HG03558 (cell line): ENCODE measurements around the gene PRKCA.
A peak's percentile ranks its signal among the peaks of the same experiment; 100 is the strongest.
"Not testable (repeated sequence)": the region's sequence is repeated elsewhere in the genome, so short reads cannot be mapped to it uniquely, and the experiment has no call there.

Experiments used
- ATAC-seq: cut with Tn5 transposase; IDR thresholded peaks from one replicate; pipeline ENCODE4 v1.9.1; 2021; ENCODE audit warnings: moderate number of reproducible peaks; ENCODE audit not compliant: unreplicated experiment; ENCODE audit errors: extremely low read depth

PRKCA gene

DNA sequence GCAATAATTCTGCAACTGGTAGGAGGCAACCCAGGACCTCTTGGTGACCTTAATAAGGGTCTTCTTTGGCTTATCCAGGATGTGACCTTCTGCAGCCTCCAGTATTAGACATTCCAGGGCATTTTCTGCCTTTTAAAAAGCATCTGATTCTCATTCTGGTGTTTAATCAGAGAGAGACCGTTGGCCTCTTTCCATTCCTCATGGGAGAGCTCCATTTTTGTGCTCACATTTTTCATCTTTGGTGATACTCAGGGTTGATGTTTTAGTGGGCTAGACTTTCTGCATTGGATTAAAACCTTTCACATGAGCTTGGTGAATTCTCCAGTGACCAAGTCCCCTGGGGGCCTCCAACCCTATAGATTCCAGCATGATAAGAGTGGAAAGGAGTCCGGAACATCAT, 382.3 kb downstream of the PRKCA start:
- ATAC-seq: no peak

DNA sequence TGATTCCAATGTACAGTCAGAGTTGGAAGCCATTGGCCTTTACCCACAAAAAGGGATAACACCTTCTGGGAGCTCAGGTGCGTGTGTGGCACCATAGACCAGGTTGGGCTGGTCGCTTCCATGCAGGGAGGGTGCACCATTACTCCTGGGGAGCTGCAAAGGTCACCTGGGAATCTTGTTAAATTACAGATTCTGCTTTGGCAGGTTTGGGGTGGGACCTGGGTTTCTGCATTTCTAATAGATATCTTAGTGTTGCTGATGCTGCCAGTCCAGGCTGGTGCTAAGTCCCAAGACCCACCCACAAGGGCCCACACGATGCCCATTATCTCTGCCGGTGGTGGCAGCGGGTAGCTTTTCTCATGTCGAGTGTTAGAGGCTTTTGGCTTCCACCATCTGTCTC, 384.2 kb downstream of the PRKCA start:
- no peak for ATAC-seq

DNA sequence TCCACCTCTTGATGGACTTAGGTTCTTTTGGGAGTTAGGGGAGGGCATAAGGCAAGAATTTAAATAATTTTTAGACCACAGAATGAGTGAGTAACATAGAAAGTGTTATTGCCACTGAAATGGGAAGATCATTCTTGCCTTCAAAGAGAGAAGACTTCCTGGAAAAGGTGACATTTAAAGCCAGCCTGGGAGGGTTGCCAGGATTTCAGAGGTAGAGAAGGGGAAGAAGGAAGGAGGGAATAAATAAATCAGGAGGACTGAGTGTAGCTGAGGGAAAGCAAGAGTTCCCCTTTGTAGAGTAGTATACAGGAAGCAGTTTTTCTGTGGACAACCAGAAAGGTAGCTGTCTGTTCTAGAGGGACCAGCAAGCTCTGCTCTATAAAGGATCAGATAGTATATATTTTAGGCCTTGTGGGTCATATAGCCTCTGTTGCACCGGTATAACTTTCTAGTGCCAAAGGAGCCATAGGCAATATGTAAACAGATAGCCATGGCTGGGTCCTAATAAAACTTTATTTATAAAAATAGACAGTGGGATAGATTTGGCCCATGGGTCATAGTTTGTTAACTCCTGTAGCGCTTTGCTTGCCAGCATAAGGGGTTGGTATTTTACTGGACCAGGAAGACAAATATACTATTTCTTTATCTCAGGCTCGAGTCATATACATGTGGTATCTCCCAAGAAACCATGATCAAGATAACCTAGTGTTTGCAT, 385.3 kb downstream of the PRKCA start:
- ATAC-seq: no peak

DNA sequence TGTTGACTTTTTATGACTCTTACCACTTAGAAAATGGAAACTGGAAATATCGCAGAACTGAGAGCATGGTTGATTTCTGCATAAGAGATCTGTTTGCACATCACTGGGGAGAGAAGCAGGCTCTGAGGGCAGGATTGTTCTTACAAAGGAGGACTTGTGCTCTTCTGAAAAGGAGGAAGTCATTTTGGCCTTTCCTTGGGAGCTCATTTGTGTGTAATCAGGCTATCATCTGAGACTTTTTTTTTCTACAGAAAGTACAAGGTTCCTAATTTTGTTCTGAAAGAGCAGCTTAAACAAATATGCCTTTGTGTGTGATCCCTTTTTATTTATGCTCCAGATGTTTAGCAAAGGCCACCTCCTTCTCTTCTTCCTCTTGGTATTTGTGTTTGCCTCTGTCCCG, 386.8 kb downstream of the PRKCA start:
- ATAC-seq: no peak

DNA sequence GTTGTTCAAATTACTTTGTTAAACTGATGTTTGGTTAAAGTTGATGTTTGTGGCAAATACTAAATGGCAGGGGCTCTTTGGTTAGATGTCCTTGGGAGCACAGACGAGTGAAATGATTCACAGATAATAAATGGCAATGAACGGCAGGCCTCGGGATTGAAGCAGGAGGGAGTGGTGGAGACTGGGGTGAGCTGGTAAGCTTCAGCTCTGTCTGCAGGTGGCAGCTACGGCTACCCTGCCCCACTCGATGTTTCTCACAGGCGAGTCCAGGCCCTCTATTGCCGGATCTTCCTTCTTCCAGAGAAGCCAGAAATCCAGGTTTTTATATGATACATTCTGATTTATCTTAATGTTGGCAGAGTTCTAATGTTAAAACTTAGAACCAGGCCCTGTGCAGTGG, 387.8 kb downstream of the PRKCA start:
- no peak for ATAC-seq

DNA sequence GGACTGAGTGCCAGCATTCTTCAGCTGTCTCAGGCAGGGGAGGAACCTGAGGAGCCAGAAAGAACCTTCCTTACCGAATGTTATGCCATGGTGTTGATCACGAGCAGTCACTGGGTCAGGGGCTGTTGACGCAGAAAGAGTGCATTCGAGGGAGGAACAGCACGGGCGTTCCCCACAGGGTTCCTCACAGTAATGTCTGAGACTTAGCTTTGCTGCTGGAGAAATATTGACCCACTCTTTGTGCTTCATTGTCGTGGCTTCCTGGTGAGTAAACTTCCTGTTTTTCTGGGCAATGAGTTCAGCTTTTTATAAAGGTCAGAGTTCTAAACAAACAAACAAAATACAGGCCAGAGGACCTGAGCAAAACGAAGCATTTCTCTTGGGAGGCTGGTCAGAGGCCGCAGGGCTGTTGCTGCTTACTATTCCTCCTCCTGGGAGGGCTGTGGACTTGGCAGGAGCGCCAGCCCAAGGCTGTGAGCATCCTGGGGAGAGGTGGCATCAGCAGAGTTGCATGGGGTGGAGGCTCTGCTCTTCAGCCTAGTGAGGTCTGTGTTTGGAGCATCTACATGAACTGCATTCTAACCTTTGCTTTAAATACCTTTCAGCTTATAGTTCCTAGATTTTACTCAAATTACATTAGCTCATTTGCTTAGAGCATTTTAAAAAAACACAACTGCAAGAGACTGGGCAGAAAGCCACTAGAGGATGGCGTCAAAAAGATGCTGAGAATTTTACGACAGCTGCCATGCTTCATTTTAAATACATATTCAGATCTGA, 389.4 kb downstream of the PRKCA start:
- ATAC-seq: no peak

DNA sequence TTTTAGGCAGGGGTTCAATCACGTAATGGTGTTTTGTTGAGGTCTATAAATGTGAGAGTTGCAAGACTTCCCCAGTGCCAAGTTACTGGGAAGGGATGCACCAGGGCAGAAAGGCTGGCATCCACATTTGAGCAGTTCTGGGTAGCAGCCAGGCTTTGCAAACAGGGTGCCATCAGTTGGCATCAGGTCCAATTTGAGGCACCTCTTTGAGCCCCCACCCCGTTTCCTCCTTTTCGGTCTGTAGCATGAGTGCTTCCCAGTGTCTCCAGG, 389.9 kb downstream of the PRKCA start:
- no peak for ATAC-seq

DNA sequence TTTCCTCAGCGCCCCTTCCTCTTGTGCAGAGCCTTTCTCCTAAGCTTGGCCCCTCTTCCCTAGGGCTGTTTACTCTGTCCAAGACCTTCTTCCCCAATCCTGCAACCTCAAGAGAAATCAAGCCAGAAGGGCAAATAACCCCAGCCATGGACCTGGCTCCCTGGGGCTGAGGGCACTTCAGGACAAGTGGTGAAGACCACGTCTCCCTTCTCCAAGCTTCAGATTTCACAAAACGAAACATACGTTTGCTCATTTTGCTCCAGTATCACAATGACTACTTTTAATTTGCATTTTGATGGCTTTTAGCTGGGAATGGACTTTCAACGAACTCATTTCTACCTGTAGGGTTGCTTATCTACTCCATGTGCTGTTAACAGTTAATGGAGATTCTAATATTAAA, 392.7 kb downstream of the PRKCA start:
- ATAC-seq: no peak

DNA sequence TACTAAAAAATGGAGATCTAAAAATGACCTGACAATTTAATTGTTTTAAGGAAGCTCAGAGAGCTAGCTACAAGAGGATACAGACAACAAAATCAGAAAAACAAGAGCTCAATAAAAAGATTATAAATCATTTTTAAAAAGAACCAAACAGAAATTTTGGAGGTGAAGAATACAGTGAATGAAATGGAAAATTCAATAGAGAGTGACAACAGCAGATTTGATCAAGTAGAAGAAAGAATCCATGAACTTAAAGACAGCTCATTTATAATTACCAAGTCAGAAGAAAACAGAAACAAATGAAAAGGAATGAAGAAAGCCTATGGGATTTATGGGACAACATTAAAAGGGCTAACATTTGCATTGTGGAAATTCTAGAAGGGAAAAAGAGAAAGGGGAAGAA, 395.9 kb downstream of the PRKCA start:
- ATAC-seq: no peak

DNA sequence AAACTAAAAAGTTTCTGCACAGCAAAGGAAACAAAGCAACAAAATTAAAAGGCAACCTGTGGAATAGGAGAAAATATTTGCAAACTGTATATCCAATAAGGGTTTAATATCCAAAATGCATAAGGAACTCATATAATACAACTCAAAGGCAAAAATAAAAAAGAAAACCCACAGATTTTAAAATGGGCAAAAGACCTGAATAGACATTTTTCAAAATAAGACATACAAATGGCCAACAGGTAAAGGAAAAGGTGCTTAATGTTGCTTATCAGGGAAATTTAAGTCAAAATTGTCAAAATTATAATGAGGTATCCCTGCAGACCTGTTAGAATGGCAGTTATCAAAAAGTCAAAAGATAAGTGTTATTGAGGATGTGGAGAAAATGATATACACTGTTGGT, 399.0 kb downstream of the PRKCA start:
- ATAC-seq: no peak

DNA sequence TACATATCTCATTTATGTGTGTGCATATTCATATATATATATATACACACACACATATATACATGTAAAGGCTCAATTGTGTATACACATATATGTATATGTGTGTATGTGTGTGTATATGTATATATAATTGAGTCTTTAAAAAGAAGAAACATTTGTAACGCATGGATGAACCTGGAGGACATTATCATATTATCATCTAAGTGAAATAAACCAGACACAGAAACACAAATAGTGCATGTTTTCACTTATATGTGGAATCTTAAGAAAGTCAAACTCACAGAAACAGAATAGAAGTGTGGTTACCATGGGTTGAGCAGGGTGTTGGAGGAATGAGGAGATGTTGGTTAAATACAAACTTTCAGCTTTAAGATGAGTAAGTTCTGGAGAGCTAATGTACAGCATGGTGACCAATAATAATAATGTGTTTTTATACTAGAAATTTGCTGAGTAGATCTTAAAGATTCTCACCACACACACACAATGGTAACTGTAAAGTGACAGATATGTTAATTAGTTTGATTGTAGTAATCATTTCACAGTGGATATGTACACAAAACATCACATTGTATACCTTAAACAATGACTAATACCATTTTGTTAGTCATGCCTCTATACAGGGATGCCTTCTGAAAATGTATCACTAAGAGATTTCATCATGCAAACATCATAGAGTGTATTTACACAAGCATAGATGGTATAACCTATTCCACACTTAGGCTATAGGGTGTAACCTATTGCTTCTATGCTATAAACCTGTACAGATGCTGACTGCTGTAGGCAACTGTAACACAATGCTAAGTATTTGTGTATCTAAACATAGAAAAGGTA, 399.9 kb downstream of the PRKCA start:
- no peak for ATAC-seq

DNA sequence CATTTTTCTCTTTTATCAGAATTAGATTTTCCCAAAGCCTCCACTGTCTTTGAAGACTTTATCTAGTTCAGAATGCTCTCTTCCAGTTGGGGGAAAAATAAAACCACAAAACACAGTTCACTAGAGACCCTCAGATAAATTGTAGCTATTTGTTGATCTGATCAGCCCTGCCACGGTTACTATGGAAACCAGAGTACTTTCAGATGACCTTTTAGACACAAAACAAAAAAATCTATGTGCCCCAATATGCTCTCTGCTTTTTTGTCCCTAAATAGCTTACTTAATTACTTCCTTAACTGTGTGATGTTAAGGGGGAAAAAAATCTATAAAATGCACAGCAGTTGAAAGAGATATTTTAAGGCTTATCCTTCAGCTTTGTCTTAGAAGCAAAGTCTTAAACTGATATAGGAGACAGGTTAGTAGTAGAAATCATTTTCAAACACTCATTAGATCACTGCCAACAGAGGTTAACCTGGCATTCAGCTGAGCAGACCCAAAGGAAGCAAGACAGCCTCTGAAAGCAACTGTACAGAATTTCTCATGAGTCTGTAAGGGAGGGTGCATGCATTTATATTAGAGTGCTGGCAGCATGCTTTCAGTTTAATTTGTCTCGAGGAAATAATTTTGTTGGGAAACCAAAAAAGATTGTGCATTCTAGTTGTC, 402.6 kb downstream of the PRKCA start:
- no peak for ATAC-seq

DNA sequence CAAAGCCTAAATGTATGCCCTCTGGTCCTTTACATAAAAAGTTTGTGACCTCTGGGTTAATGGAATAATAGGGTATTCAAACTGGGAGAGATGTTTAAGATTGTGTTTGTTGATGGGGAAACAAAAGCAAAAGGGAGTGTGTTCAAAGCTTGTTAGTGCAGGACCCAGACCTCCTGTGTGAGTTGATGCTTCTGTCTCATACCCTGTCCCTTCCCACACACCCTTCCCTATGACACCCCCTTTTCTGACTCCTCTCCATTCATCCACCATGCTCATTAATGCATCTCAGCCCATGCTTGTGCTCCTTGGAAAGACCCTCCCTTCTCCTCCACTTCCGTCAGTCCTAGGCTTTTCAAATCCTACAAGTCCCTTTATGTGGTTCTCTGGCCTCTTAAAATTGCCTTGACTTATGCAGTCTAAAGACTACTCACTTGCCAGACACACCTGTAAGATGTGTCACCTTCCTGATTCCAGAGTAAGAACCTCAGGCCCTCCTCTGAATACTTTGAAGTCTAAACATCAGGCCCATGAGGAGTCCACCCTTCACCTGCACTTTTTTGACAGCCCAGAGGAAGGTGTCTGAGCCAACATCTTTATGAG, 404.5 kb downstream of the PRKCA start:
- ATAC-seq: no peak

DNA sequence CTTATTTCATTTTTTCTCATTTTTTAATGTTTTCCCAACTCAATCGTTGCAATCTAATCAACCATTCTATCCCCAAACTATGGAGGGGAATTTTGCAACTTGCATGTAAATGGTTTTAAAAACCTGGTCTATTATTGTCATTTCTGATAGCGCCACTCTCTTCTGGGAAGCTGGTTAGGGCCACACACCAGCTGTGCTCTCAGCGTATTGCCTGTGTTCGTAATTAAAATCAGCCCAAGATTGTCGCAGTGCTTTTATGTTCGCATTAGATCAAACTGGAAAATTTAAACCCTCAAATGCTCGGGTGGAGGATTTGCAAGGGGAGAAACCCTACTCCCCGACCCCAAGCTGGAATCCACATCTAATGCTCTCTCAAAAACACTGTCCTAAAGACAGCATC, 409.0 kb downstream of the PRKCA start:
- no peak for ATAC-seq

DNA sequence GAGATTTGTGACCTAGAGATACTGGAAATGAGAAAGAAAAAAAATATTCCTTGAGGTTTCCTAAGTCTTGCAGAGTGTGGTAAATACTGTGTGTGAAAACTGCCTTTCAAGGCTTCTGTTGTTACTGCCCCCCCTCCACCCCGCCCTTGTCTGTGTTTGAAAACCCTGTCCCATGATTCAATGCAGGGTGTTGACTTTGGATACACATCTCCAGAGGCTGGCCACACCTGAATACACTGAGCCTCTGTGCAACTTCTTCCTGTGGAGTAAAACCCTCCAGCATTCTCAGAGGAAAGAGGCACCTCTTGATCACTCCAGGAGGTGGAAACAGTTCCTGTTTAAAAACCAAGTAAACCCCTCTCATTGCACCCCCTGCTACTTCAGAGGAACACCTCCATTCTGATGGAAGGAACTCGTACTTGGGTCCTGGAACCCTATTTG, 409.5 kb downstream of the PRKCA start:
- no peak for ATAC-seq

DNA sequence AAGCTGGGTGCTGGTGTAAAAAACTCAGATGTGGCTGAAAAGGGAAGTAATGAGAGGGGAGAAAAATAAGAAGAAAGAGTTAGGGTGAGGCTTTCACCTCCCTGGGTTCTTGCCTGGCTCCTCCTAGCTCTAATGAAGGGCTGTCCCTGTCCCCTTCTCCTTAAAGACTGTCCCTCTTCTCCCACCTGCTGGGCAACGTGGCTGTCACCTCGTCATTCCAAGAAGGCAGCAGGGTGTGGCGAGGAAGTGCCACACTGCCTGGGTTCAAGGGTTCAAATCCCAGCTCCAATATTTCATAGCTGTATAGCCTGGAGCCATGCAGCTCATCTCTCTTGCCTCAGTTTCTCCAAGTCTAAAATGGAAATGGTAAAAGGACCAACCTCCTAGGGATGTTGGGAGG, 410.0 kb downstream of the PRKCA start:
- no peak for ATAC-seq

DNA sequence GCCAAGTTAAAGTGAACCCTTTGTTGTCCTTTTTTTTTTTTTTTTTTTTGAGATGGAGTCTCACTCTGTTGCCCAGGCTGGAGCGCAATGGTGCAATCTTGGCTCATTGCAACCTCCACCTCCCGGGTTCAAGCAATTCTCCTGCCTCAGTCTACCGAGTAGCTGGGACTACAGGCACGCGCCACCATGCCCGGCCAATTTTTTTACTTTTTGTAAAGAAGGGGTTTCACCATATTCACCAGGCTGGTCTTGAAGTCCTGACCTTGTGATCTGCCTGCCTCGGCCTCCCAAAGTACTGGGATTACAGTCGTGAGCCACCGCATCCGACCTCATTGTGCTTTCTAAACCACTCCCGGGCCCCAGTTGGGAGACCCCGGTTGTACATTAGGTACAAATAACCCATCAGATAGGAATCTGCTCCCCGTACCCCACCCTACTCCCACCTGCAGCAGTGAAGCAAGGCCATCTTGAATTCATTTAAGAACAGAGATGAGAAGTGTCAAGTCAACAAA, 410.7 kb downstream of the PRKCA start:
- not testable (repeated sequence) for ATAC-seq

DNA sequence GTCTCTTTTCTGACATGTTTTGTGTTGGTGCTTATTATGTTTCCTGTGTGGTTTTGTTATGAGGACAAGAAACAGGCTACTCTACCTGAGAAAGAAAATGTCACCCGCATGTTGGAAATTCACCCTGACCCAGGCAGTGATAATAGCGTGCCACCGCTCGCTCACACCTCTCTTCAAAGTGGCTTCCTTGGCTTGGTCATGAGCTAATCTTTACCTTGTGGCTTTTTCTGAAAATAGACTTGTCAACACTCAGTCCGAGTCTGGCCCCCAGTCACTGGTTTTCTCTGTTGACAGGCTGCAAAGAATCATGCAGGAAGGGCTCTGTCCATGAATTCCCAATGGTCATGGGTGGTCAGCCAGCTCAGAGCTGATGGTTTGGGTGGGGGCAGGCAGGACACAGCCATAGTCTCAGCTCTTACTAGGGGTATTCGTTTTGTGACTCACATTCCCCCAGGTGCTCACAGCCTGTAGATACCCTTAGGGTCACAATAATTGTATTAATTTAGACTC, 411.2 kb downstream of the PRKCA start:
- peak; percentile 38 for ATAC-seq

DNA sequence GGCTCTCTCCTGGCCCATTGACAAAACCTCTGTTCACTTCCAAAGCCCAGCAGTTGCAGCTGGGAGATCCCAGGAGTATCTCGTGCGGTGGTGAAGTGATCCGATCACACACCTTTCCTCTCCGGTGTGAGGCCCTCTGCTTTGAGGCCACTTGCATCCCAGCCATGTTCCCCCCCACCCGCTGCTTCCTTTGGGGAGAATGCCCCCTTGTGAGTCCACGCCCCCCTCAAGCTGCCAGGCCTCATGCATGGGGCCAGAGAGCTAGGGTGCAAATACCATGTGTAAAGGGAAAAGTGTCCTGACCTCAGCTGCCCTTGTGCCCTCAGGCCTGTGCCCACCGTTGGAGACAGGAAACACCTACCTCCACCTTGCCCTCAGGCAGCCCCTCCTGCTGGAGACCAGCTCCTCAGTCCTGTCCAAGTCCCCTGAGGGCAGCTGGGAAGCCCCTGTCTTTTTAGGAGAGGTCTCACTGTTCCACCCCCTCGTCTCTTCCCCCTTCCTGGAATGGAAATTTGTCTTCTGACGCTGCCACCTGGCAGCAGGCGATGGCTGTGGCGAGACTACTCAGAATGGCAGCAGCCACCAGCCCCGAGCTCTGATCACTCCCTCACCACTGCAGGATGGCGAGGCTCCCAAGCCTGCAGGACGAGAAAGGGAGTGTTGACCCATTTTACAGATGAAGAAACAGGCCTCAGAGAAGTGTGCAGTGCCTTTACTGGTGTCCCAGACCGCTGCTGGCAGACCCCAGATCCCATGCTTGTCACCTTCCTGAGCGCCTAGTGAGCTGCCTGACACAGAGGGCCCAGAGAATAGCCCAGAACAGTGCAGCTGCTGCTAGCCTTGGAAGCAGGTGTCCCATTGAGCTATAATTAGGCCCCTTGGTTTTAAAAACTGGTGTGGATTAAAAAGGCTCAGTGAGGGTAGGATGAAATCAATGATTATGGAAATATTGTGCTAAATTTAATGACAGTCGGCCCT, 411.9 kb downstream of the PRKCA start:
- no peak for ATAC-seq
